Transverse colon (tissue), 4 donors: Measurements from ENCODE around the gene CADPS. TPM values are rescaled to one million over a fixed set of nuclear protein-coding genes. Genes with fewer than 3 reads are reported as not detected.
A peak's percentile ranks its signal among the peaks of the same experiment; 100 is the strongest.

Source experiments
- DNase-seq: peaks from one replicate; pipeline ENCODE4 v3.0.0-alpha.2; 2019
- H3K27ac ChIP-seq, 4 donors: fragments of 200-600 bp; sonication (generic); 2 replicates each; pipeline ENCODE4 v1.5.1; 2016 to 2018; ENCODE audit warnings: inconsistent platforms in 4 of 4
- H3K27me3 ChIP-seq: fragments of 200-600 bp; sonication (generic); 2 replicates; pipeline ENCODE4 v1.5.1; 2017; ENCODE audit warnings: inconsistent platforms
- H3K36me3 ChIP-seq, 4 donors: fragments of 200-600 bp; sonication (generic); 2 replicates each; pipeline ENCODE4 v1.5.1; 2017 to 2019; ENCODE audit warnings: inconsistent platforms in 4 of 4
- H3K4me1 ChIP-seq, 4 donors: fragments of 200-600 bp; sonication (generic); 2 replicates each; pipeline ENCODE4 v1.5.1; 2017 to 2020; ENCODE audit warnings: inconsistent platforms in 4 of 4
- H3K4me3 ChIP-seq, 4 donors: fragments of 200-600 bp; sonication (generic); 1 replicate in 1 of 4; 2 replicates in 3 of 4; pipeline versions ENCODE4 v1.5.1 to v1.6.1; 2017 to 2019; ENCODE audit warnings: inconsistent platforms in 4 of 4
- H3K9me3 ChIP-seq, 2 donors: fragments of 200-600 bp; sonication (generic); 2 replicates each; pipeline ENCODE4 v1.5.1; 2017 to 2019; ENCODE audit warnings: inconsistent platforms in 2 of 2
- CTCF ChIP-seq, 5 experiments: fragments of 200-600 bp in 3 of 5; fragments of 450-650 bp in 2 of 5; sonication (generic) in 3 of 5; IDR thresholded peaks; 1 replicate in 2 of 5; 2 replicates in 3 of 5; pipeline ENCODE4 v1.5.1; 2016 to 2017; ENCODE audit warnings: antibody characterized with exemption in 5 of 5, inconsistent platforms in 3 of 5, mild to moderate bottlenecking in 2 of 5, moderate library complexity in 1 of 5
- EP300 ChIP-seq: sonication (generic); formaldehyde crosslinking; IDR thresholded peaks from one replicate; pipeline ENCODE4 v1.6.1; 2017; ENCODE audit warnings: antibody characterized with exemption, low read depth
- POLR2A ChIP-seq: fragments of 450-650 bp; IDR thresholded peaks from one replicate; pipeline ENCODE4 v1.6.1; 2016; ENCODE audit warnings: antibody characterized with exemption, mild to moderate bottlenecking, moderate library complexity
- POLR2AphosphoS5 ChIP-seq, 3 donors: sonication (generic); formaldehyde crosslinking; IDR thresholded peaks; one replicate each; pipeline ENCODE4 v1.6.1; 2016; ENCODE audit warnings: antibody characterized with exemption in 3 of 3
- WGBS, 2 donors: methylation state at CpG; one replicate each; pipeline ENCODE4 v1.1.5; 2018; ENCODE audit warnings: low coverage in 1 of 2; 5-methylcytosine and 5-hydroxymethylcytosine counted together
- in situ Hi-C, 4 donors: fragments of 200-750 bp; cut with MboI; loops; one replicate each; pipeline versions ENCODE4 v1.15.0 to v1.15.1; 2017; ENCODE audit warnings: low sequenced_read_pairs in 3 of 4, low pct_ligation_motif_present in 1 of 4, low pct_unique_long_range_greater_than_20kb in 1 of 4
- intact Hi-C: fragments of 100-400 bp; cut with DNase I; formaldehyde crosslinking; loops from one replicate; pipeline ENCODE4 v1.15.1; 2023; ENCODE audit warnings: low total_unique reads
- total RNA-seq, 4 donors: library from RNA; depleted of rRNA; stranded (reverse); fragments of >200 nt; gene quantifications; one replicate each; pipeline ENCODE4 v1.1.0, GENCODE V29; 2016

Gene CADPS
- total RNA-seq, 4 donors from 2014 or later, result 1.9 to 22.7 (median 8.9) TPM

- in situ Hi-C loops (no loop called here), intact Hi-C loops (no loop called here)
- Histone ChIP-seq H3K4me1 (no peaks in the 10 kb centered on the region), H3K9me3 (no peaks in the 10 kb centered on the region), H3K27ac (no peak overlapping the region), H3K4me3 (no peak overlapping the region), H3K27me3 (no peaks in the 10 kb centered on the region), H3K36me3 (no peaks in the 10 kb centered on the region)
- DNase-seq, result no peak
- TF ChIP-seq POLR2A (no peak), POLR2AphosphoS5 (IDR thresholded peaks at IDR 0.05) (no peak), EP300 (no peak)
- WGBS, 2 donors, result 29 to 33% methylated on average over 2 of the region's 2 CpGs
Measured at GRCh38 chr3:62531493-62531892, 343.7 kb downstream of the CADPS start.

- in situ Hi-C loops, result no loop called here
- intact Hi-C loops, result no loop called here
- DNase-seq, result peak; percentile 26
- Histone ChIP-seq H3K27me3 (no peaks in the 10 kb centered on the region), H3K4me1 (no peaks in the 10 kb centered on the region), H3K4me3 (no peak overlapping the region), H3K36me3 (no peaks in the 10 kb centered on the region), H3K9me3 (no peaks in the 10 kb centered on the region), H3K27ac (no peak overlapping the region)
- TF ChIP-seq EP300 (no peak), CTCF (IDR thresholded peaks at IDR 0.05) (no peak), POLR2A (no peak), POLR2AphosphoS5 (IDR thresholded peaks at IDR 0.05) (no peak)
- WGBS, 2 donors, result 37 to 43% methylated on average over 4 of the region's 4 CpGs
Measured at GRCh38 chr3:62529230-62529629, 346.0 kb downstream of the CADPS start.

GRCh38 chr3:62527474-62527873 is 347.7 kb downstream of the CADPS start:
- H3K27ac ChIP-seq, result no peak overlapping the region
- H3K4me1 ChIP-seq, result no peaks in the 10 kb centered on the region
- H3K4me3 ChIP-seq, result no peak overlapping the region
- in situ Hi-C loops (no loop called here), intact Hi-C loops (no loop called here)
- TF ChIP-seq CTCF (IDR thresholded peaks at IDR 0.05), result no peak
- TF ChIP-seq EP300, result no peak
- TF ChIP-seq POLR2AphosphoS5 (IDR thresholded peaks at IDR 0.05), result no peak
- no peaks in the 10 kb centered on the region for H3K9me3 ChIP-seq
- no peaks in the 10 kb centered on the region for H3K27me3 ChIP-seq
- no peaks in the 10 kb centered on the region for H3K36me3 ChIP-seq
- DNase-seq, result no peak
- 71 to 94% methylated on average over 1 to 4 of the region's 4 CpGs for WGBS, 2 donors

GRCh38 chr3:62525281-62525680 is 349.9 kb downstream of the CADPS start:
- H3K9me3 ChIP-seq, result no peaks in the 10 kb centered on the region
- H3K27ac ChIP-seq, result no peak overlapping the region
- TF ChIP-seq POLR2A (no peak), EP300 (no peak), POLR2AphosphoS5 (IDR thresholded peaks at IDR 0.05) (no peak), CTCF (IDR thresholded peaks at IDR 0.05) (no peak)
- in situ Hi-C loops (no loop called here), intact Hi-C loops (no loop called here)
- H3K36me3 ChIP-seq, result no peaks in the 10 kb centered on the region
- H3K4me3 ChIP-seq, result no peak overlapping the region
- WGBS, 2 donors, result 67 to 73% methylated on average over 1 to 3 of the region's 3 CpGs
- DNase-seq, result no peak
- H3K27me3 ChIP-seq, result no peaks in the 10 kb centered on the region
- peaks cover 0 to 16% (median 2%) of the 10 kb centered on the region in 4 donors for H3K4me1 ChIP-seq

GRCh38 chr3:62523672-62524071 is 351.5 kb downstream of the CADPS start:
- H3K36me3 ChIP-seq, result no peaks in the 10 kb centered on the region
- no peak overlapping the region for H3K27ac ChIP-seq
- no peaks in the 10 kb centered on the region for H3K27me3 ChIP-seq
- in situ Hi-C loops (no loop called here), intact Hi-C loops (no loop called here)
- TF ChIP-seq CTCF (IDR thresholded peaks at IDR 0.05), result no peak
- no peak for TF ChIP-seq POLR2A
- H3K4me1 ChIP-seq, result peaks cover 0 to 21% (median 2%) of the 10 kb centered on the region in 4 donors
- no peaks in the 10 kb centered on the region for H3K9me3 ChIP-seq
- 77 to 79% methylated on average over 3 to 4 of the region's 4 CpGs for WGBS, 2 donors
- no peak overlapping the region for H3K4me3 ChIP-seq
- no peak for DNase-seq
